ENCODE data around the gene MFAP1. TPM values are rescaled to one million over a fixed set of nuclear protein-coding genes. Genes with fewer than 3 reads are reported as not detected.

Gene MFAP1
- 10 to 100 TPM in 2 of 6 experiments, 1 to 10 TPM in 4; 6.7 to 11.9 (median 8.1) TPM for total RNA-seq
- long read RNA-seq, partial matches to known transcripts = 3 of 7 reads
- long read RNA-seq, other reads (novel, unspliced or antisense) = 0 of 7 reads

GRCh38 chr15:43824302-43825246 lies at the start of gene MFAP1:
MFAP1 (minus strand) TSS chr15:43824690; CDS start chr15:43824569, 121 bp downstream.
- Histone ChIP-seq H3K4me3 (peak within 1 kb of the TSS; percentile 63 to 86 (median 67)), H3K27me3 (no peaks in the 10 kb centered on the region), H3K9me3 (no peaks in the 10 kb centered on the region), H3K4me1 (peaks cover 0 to 20% (median 5%) of the 10 kb centered on the region in 4 donors), H3K36me3 (no peaks in the 10 kb centered on the region), H3K27ac (peak within 1 kb of the TSS; percentile 56 to 89 (median 83))
- ATAC-seq (peak; percentile 95 to 97 (median 96)), DNase-seq (peak; percentile 94 to 96 (median 96))
- intact Hi-C loops (cut with DNase I) = no loop called here
- 8% methylated on average over 45 of the region's 46 CpGs for WGBS (ENCODE audit: insufficient coverage, low coverage, low lambda C conversion rate, missing lambda C conversion rate)
- peak; percentile 86 for TF ChIP-seq POLR2A (IDR thresholded peaks at IDR 0.05)
- no peak for TF ChIP-seq CTCF (IDR thresholded peaks at IDR 0.05)

GRCh38 chr15:43873651-43874050 lies 49.2 kb upstream of the MFAP1 start:
- H3K27ac ChIP-seq = no peak overlapping the region
- no peak for ATAC-seq
- DNase-seq = no peak
- no peaks in the 10 kb centered on the region for H3K36me3 ChIP-seq
- no peaks in the 10 kb centered on the region for H3K9me3 ChIP-seq
- WGBS (ENCODE audit: insufficient coverage, low coverage, low lambda C conversion rate, missing lambda C conversion rate) = 87% methylated on average over 10 of the region's 10 CpGs
- H3K4me3 ChIP-seq = no peak overlapping the region
- H3K27me3 ChIP-seq = no peaks in the 10 kb centered on the region
- H3K4me1 ChIP-seq = no peaks in the 10 kb centered on the region
- no peak for TF ChIP-seq POLR2A (IDR thresholded peaks at IDR 0.05)
- TF ChIP-seq CTCF (IDR thresholded peaks at IDR 0.05) = no peak
- intact Hi-C loops (cut with DNase I) = no loop called here

GRCh38 chr15:43872416-43873020 lies 48.0 kb upstream of the MFAP1 start:
- Histone ChIP-seq H3K4me3 (no peak overlapping the region), H3K4me1 (no peaks in the 10 kb centered on the region), H3K27me3 (no peaks in the 10 kb centered on the region), H3K27ac (no peak overlapping the region), H3K36me3 (no peaks in the 10 kb centered on the region), H3K9me3 (no peaks in the 10 kb centered on the region)
- TF ChIP-seq CTCF (IDR thresholded peaks at IDR 0.05) = peak; percentile 29 to 59 (median 52)
- no peak for TF ChIP-seq POLR2A (IDR thresholded peaks at IDR 0.05)
- intact Hi-C loops (cut with DNase I) = no loop called here
- ATAC-seq = peak; percentile 61 to 78 (median 75)
- no peak for DNase-seq
- WGBS (ENCODE audit: insufficient coverage, low coverage, low lambda C conversion rate, missing lambda C conversion rate) = 77% methylated on average over 6 of the region's 6 CpGs

- TF ChIP-seq POLR2A (IDR thresholded peaks at IDR 0.05) (no peak), CTCF (IDR thresholded peaks at IDR 0.05) (no peak)
- Histone ChIP-seq H3K36me3 (no peaks in the 10 kb centered on the region), H3K9me3 (no peaks in the 10 kb centered on the region), H3K4me1 (no peaks in the 10 kb centered on the region), H3K27me3 (no peaks in the 10 kb centered on the region), H3K4me3 (no peak overlapping the region), H3K27ac (no peak overlapping the region)
- no peak for ATAC-seq
- no peak for DNase-seq
- WGBS (ENCODE audit: insufficient coverage, low coverage, low lambda C conversion rate, missing lambda C conversion rate) = 75% methylated on average over 2 of the region's 2 CpGs
- intact Hi-C loops (cut with DNase I) = no loop called here
Observed at GRCh38 chr15:43871835-43872234, 47.3 kb upstream of the MFAP1 start.

All from right lobe of liver (tissue), 6 donors.